ENCODE data around the gene CYP4F8.
"Not testable (repeated sequence)": the region's sequence is repeated elsewhere in the genome, so short reads cannot be mapped to it uniquely, and the experiment has no call there.

The CYP4F8 gene

GRCh38 chr19:15614507-15615379, at the start of gene CYP4F8:
CYP4F8 (plus strand) TSS chr19:15615218; CDS start chr19:15615617, 399 bp downstream.
- Mint-ChIP-seq H3K36me3 (no peaks in the 10 kb centered on the region), H3K9me3 (no peaks in the 10 kb centered on the region), H3K4me1 (no peaks in the 10 kb centered on the region), H3K4me3 (no peak within 1 kb of the TSS), H3K27me3 (peaks cover 19% of the 10 kb centered on the region), H3K27ac (no peak within 1 kb of the TSS)
- CTCF ChIA-PET: no interaction called here
- DNase-seq: no peak

GRCh38 chr19:15570420-15570819, 44.6 kb upstream of the CYP4F8 start:
- DNase-seq: no peak
- no peak overlapping the region for H3K4me3 Mint-ChIP-seq
- CTCF ChIA-PET: no interaction called here
- H3K36me3 Mint-ChIP-seq: no peaks in the 10 kb centered on the region
- no peaks in the 10 kb centered on the region for H3K9me3 Mint-ChIP-seq
- no peak overlapping the region for H3K27ac Mint-ChIP-seq
- no peaks in the 10 kb centered on the region for H3K4me1 Mint-ChIP-seq
- peaks cover 31% of the 10 kb centered on the region for H3K27me3 Mint-ChIP-seq

GRCh38 chr19:15575406-15575805, 39.6 kb upstream of the CYP4F8 start:
- Mint-ChIP-seq H3K27me3 (peaks cover 21% of the 10 kb centered on the region), H3K4me3 (no peak overlapping the region), H3K9me3 (no peaks in the 10 kb centered on the region), H3K27ac (no peak overlapping the region), H3K4me1 (no peaks in the 10 kb centered on the region), H3K36me3 (no peaks in the 10 kb centered on the region)
- CTCF ChIA-PET: no interaction called here
- no peak for DNase-seq

GRCh38 chr19:15576526-15577156, 38.4 kb upstream of the CYP4F8 start:
- H3K4me3 Mint-ChIP-seq: no peak overlapping the region
- CTCF ChIA-PET: no interaction called here

GRCh38 chr19:15577184-15577771, 37.7 kb upstream of the CYP4F8 start:
- CTCF ChIA-PET: no interaction called here
- no peak for DNase-seq
- Mint-ChIP-seq H3K27me3 (peaks cover 34% of the 10 kb centered on the region), H3K9me3 (no peaks in the 10 kb centered on the region), H3K36me3 (no peaks in the 10 kb centered on the region), H3K4me1 (no peaks in the 10 kb centered on the region), H3K4me3 (no peak overlapping the region), H3K27ac (no peak overlapping the region)

More at GRCh38 chr19:15576526-15577156, 38.4 kb upstream of the CYP4F8 start:
- Mint-ChIP-seq H3K36me3 (no peaks in the 10 kb centered on the region), H3K27me3 (peaks cover 33% of the 10 kb centered on the region), H3K4me1 (no peaks in the 10 kb centered on the region), H3K9me3 (no peaks in the 10 kb centered on the region), H3K27ac (no peak overlapping the region)
- no peak for DNase-seq

- no peaks in the 10 kb centered on the region for H3K9me3 Mint-ChIP-seq
- peaks cover 45% of the 10 kb centered on the region for H3K27me3 Mint-ChIP-seq
- H3K4me3 Mint-ChIP-seq: no peak overlapping the region
- DNase-seq: no peak
- no peak overlapping the region for H3K27ac Mint-ChIP-seq
- peaks cover 3% of the 10 kb centered on the region for H3K4me1 Mint-ChIP-seq
- no peaks in the 10 kb centered on the region for H3K36me3 Mint-ChIP-seq
- CTCF ChIA-PET: no interaction called here
These were observed 31.7 kb upstream of the CYP4F8 start for GRCh38 chr19:15583346-15583745.

- Mint-ChIP-seq H3K27ac (no peak overlapping the region), H3K9me3 (no peaks in the 10 kb centered on the region), H3K36me3 (no peaks in the 10 kb centered on the region), H3K4me1 (peaks cover 3% of the 10 kb centered on the region), H3K4me3 (no peak overlapping the region), H3K27me3 (peaks cover 45% of the 10 kb centered on the region)
- CTCF ChIA-PET: interaction anchor here (1.0 kb wide), 1 partner anchor 429 kb away, joined by 3 read pairs; no protein-coding TSS in a partner anchor
- DNase-seq: no peak
These were observed 30.9 kb upstream of the CYP4F8 start for GRCh38 chr19:15584095-15584494.

- Mint-ChIP-seq H3K9me3 (no peaks in the 10 kb centered on the region), H3K4me1 (peaks cover 3% of the 10 kb centered on the region), H3K27me3 (peaks cover 43% of the 10 kb centered on the region), H3K27ac (no peak overlapping the region), H3K4me3 (no peak overlapping the region), H3K36me3 (no peaks in the 10 kb centered on the region)
- peak; percentile 88 for DNase-seq
- CTCF ChIA-PET: interaction anchor here (1.0 kb wide), 1 partner anchor 430 kb away, joined by 3 read pairs; no protein-coding TSS in a partner anchor
These were observed 30.4 kb upstream of the CYP4F8 start for GRCh38 chr19:15584541-15585115.

- CTCF ChIA-PET: interaction anchor here (0.6 kb wide), 1 partner anchor 331 kb away, joined by 3 read pairs; no protein-coding TSS in a partner anchor
- no peak for DNase-seq
- Mint-ChIP-seq H3K9me3 (no peaks in the 10 kb centered on the region), H3K27ac (no peak overlapping the region), H3K4me1 (peaks cover 3% of the 10 kb centered on the region), H3K36me3 (no peaks in the 10 kb centered on the region), H3K27me3 (peaks cover 30% of the 10 kb centered on the region), H3K4me3 (no peak overlapping the region)
These were observed 27.4 kb upstream of the CYP4F8 start for GRCh38 chr19:15587663-15588062.

GRCh38 chr19:15588265-15588664, 26.8 kb upstream of the CYP4F8 start:
- H3K36me3 Mint-ChIP-seq: no peaks in the 10 kb centered on the region
- no peak for DNase-seq
- no peak overlapping the region for H3K27ac Mint-ChIP-seq
- no peaks in the 10 kb centered on the region for H3K9me3 Mint-ChIP-seq
- peaks cover 30% of the 10 kb centered on the region for H3K27me3 Mint-ChIP-seq
- H3K4me3 Mint-ChIP-seq: no peak overlapping the region
- CTCF ChIA-PET: no interaction called here
- H3K4me1 Mint-ChIP-seq: peaks cover 3% of the 10 kb centered on the region

GRCh38 chr19:15589760-15590451, 25.1 kb upstream of the CYP4F8 start:
- Mint-ChIP-seq H3K27ac (no peak overlapping the region), H3K9me3 (no peaks in the 10 kb centered on the region), H3K4me1 (no peaks in the 10 kb centered on the region), H3K27me3 (peaks cover 32% of the 10 kb centered on the region), H3K36me3 (no peaks in the 10 kb centered on the region), H3K4me3 (no peak overlapping the region)
- DNase-seq: no peak
- CTCF ChIA-PET: no interaction called here

GRCh38 chr19:15591796-15592195, 23.2 kb upstream of the CYP4F8 start:
- Mint-ChIP-seq H3K4me3 (no peak overlapping the region), H3K36me3 (no peaks in the 10 kb centered on the region), H3K27ac (no peak overlapping the region), H3K4me1 (no peaks in the 10 kb centered on the region), H3K9me3 (peaks cover 6% of the 10 kb centered on the region), H3K27me3 (peaks cover 28% of the 10 kb centered on the region)
- CTCF ChIA-PET: no interaction called here
- DNase-seq: no peak

GRCh38 chr19:15592506-15592905, 22.5 kb upstream of the CYP4F8 start:
- DNase-seq, H3K4me1 Mint-ChIP-seq, H3K36me3 Mint-ChIP-seq, CTCF ChIA-PET, H3K9me3 Mint-ChIP-seq, H3K27ac Mint-ChIP-seq, H3K4me3 Mint-ChIP-seq: not testable (repeated sequence)
- H3K27me3 Mint-ChIP-seq: peaks cover 27% of the 10 kb centered on the region

GRCh38 chr19:15593766-15594165, 21.3 kb upstream of the CYP4F8 start:
- H3K27ac Mint-ChIP-seq, DNase-seq, CTCF ChIA-PET, H3K36me3 Mint-ChIP-seq, H3K4me1 Mint-ChIP-seq, H3K4me3 Mint-ChIP-seq, H3K9me3 Mint-ChIP-seq: not testable (repeated sequence)
- peaks cover 24% of the 10 kb centered on the region for H3K27me3 Mint-ChIP-seq

Measured in activated naive CD4-positive, alpha-beta T cell treated with anti-CD3 and anti-CD28 coated beads, Interleukin-2, amount 10 ng/mL, durations not matched to agents 7 days and 5 days (primary cell).